Immature natural killer cell (primary cell): Measurements from ENCODE around the gene BCL2L11. TPM values are rescaled to one million over a fixed set of nuclear protein-coding genes. Genes with fewer than 3 reads are reported as not detected.

Experiments used
- DNase-seq, 3 donors: peaks; one replicate each; pipeline ENCODE4 v3.0.0; 2022; ENCODE audit warnings: mixed read lengths in 1 of 3
- H3K27ac Mint-ChIP-seq, 6 donors: one replicate each; pipeline ENCODE4 v1.8.0; 2020; ENCODE audit warnings: mixed read lengths in 6 of 6, mild to moderate bottlenecking in 5 of 6, inconsistent platforms in 4 of 6, moderate library complexity in 3 of 6
- H3K27me3 Mint-ChIP-seq, 3 donors: one replicate each; pipeline ENCODE4 v1.8.0; 2020 to 2021; ENCODE audit warnings: low read depth in 3 of 3, mild to moderate bottlenecking in 3 of 3, mixed read lengths in 3 of 3, moderate library complexity in 3 of 3, inconsistent platforms in 1 of 3
- H3K36me3 Mint-ChIP-seq, 3 donors: one replicate each; pipeline ENCODE4 v1.8.0; 2020; ENCODE audit warnings: mixed read lengths in 3 of 3, inconsistent platforms in 2 of 3, mild to moderate bottlenecking in 2 of 3
- H3K4me1 Mint-ChIP-seq, 2 donors: one replicate each; pipeline ENCODE4 v1.8.0; 2020; ENCODE audit warnings: inconsistent platforms in 2 of 2, mild to moderate bottlenecking in 2 of 2, mixed read lengths in 2 of 2, moderate library complexity in 1 of 2
- H3K4me3 Mint-ChIP-seq, 5 donors: one replicate each; pipeline ENCODE4 v1.8.0; 2020; ENCODE audit warnings: mild to moderate bottlenecking in 5 of 5, mixed read lengths in 5 of 5, inconsistent platforms in 3 of 5, moderate library complexity in 3 of 5
- H3K9me3 Mint-ChIP-seq, 6 donors: one replicate each; pipeline ENCODE4 v1.8.0; 2020; ENCODE audit warnings: mild to moderate bottlenecking in 6 of 6, mixed read lengths in 6 of 6, inconsistent platforms in 4 of 6, moderate library complexity in 3 of 6
- polyA plus RNA-seq, 3 donors: library from polyadenylated mRNA; unstranded; fragments of 300-500 nt; fragmentation: Illumina TruSeq; gene quantifications; one replicate each; pipeline ENCODE4 v1.2.3, GENCODE V29; 2021

The BCL2L11 gene
- polyA plus RNA-seq, 3 donors from 2014 or later, result 2.0 to 5.4 (median 4.8) TPM

DNA sequence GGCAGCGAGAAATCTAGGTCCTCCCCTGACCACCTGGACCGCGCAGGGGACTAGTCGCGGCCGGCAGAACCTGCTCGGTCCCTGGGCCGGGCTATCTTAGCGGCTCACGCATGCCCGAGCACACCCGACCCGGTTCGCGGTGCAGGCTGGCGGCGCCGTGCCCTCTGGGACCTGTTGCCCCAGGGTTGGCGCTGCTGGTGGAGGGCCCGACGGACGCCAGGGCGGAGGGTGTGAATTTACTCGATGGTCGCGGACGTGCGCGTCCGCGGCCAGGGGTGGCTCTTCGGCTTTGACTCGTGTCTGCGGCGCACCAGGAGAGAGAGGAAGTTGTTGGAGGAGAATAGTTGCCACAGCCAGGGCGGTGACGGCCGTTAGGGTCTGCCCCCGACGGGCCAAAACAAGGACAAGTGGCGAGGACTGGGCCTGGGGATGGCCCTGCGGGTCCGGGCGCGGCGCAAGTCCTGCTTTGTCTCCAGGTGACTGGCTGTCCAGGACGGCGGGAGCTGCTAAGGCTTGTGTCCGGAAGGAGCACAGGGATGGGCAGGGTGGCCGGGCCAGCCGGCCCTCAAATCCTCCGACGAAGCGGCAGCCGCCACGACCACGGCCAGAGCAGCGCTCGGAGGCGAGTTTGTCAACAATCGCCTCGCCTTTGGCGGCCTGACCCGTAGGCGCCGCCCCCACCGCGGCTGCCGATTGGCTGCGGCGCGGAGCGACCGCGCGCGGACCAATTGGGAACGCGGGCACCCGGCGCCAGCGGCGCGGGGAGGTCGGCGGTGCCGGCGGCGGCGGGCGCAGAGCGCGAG lies 1.3 kb downstream of the BCL2L11 start:
- H3K4me3 Mint-ChIP-seq, result peak overlapping the region; percentile 90 to 97 (median 95)
- no peaks in the 10 kb centered on the region for H3K9me3 Mint-ChIP-seq
- peak overlapping the region; percentile 81 to 92 (median 87) for H3K27ac Mint-ChIP-seq
- DNase-seq, result peak; percentile 85 to 87 (median 87)
- peaks cover 25 to 47% (median 40%) of the 10 kb centered on the region in 3 donors for H3K27me3 Mint-ChIP-seq
- H3K4me1 Mint-ChIP-seq, result peaks cover 44 to 48% of the 10 kb centered on the region in 2 donors
- peaks cover 8 to 22% (median 9%) of the 10 kb centered on the region in 3 donors for H3K36me3 Mint-ChIP-seq

DNA sequence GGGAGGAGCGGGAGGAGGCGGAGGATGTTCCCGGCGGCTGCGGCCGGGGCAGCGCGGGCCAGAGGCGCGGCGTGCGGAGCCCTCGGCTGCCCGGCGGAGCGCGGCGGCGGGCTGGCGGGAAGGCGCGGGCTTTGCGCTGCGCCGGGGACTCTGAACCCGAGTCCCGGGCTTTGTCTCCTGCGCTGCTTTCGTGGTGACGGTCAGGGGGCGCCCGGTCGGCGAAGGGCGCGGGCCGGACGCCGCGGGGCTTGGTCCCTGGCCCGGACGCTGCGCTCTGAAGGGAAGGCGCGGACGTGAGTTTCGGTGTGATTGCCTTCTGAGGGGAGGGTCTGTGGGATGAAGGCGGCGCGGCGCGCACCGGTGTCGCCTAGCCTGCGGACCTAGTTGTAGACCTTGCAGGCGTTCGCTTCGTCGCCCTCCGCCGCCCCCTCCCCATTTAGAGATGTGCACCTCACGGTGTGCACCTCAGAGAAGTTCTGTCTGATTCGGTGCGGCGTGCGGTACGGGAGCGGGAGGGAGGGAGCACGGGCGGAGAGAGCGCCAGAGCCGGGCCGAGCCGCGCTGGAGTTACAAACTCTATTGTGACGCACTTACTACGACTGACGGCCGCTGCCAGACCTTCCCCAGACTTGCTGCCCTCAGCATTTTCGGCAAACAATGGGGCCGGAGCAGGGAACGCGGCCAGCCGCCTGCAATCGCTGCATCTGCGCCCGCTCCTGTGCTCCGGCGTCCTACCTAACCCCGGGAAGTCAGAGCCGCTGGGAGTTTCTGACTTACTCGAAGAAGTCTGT lies 2.1 kb downstream of the BCL2L11 start:
- Mint-ChIP-seq H3K27ac (peak overlapping the region; percentile 39 to 87 (median 74)), H3K27me3 (peaks cover 24 to 46% (median 34%) of the 10 kb centered on the region in 3 donors), H3K9me3 (no peaks in the 10 kb centered on the region), H3K4me1 (peaks cover 36 to 42% of the 10 kb centered on the region in 2 donors), H3K36me3 (peaks cover 10 to 30% (median 15%) of the 10 kb centered on the region in 3 donors), H3K4me3 (peak overlapping the region; percentile 86 to 97 (median 87))
- peak; percentile 48 to 58 (median 52) for DNase-seq

DNA sequence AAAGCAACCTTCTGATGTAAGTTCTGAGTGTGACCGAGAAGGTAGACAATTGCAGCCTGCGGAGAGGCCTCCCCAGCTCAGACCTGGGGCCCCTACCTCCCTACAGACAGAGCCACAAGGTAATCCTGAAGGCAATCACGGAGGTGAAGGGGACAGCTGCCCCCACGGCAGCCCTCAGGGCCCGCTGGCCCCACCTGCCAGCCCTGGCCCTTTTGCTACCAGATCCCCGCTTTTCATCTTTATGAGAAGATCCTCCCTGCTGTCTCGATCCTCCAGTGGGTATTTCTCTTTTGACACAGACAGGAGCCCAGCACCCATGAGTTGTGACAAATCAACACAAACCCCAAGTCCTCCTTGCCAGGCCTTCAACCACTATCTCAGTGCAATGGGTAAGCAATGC lies 3.0 kb downstream of the BCL2L11 start:
- DNase-seq, result no peak
- Mint-ChIP-seq H3K27me3 (peaks cover 18 to 37% (median 25%) of the 10 kb centered on the region in 3 donors), H3K27ac (peak overlapping the region in 3 of 6 donors; percentile 16 to 69 (median 46))

DNA sequence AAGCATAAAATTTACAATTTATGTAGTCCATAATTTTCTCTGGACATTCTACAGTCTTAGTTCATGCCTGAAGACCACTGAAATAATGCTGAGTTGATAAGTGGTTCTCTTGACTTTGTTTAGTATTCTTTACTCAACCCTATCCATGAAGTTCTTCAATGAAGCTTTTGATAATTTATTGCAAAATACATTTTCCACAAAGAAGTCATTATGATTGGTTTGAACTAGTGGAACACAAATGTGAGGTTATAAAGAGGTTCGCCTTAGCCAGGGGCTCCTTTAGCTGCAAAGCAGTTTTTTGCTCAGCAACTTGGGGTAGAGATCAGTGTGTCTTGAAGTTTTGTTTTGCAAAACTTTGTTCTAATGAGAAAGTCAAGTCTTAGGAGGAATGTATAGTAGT lies 5.9 kb downstream of the BCL2L11 start:
- H3K4me3 Mint-ChIP-seq, result no peak overlapping the region
- H3K27me3 Mint-ChIP-seq, result peaks cover 8 to 15% (median 14%) of the 10 kb centered on the region in 3 donors
- peaks cover 5 to 15% of the 10 kb centered on the region in 2 donors for H3K4me1 Mint-ChIP-seq
- peaks cover 18 to 54% (median 32%) of the 10 kb centered on the region in 3 donors for H3K36me3 Mint-ChIP-seq
- DNase-seq, result no peak
- no peak overlapping the region for H3K27ac Mint-ChIP-seq
- no peaks in the 10 kb centered on the region for H3K9me3 Mint-ChIP-seq

More for the DNA sequence above, 3.0 kb downstream of the BCL2L11 start:
- peak overlapping the region; percentile 44 to 87 (median 75) for H3K4me3 Mint-ChIP-seq
- H3K9me3 Mint-ChIP-seq, result no peaks in the 10 kb centered on the region
- peaks cover 27 to 33% of the 10 kb centered on the region in 2 donors for H3K4me1 Mint-ChIP-seq
- H3K36me3 Mint-ChIP-seq, result peaks cover 12 to 40% (median 22%) of the 10 kb centered on the region in 3 donors

DNA sequence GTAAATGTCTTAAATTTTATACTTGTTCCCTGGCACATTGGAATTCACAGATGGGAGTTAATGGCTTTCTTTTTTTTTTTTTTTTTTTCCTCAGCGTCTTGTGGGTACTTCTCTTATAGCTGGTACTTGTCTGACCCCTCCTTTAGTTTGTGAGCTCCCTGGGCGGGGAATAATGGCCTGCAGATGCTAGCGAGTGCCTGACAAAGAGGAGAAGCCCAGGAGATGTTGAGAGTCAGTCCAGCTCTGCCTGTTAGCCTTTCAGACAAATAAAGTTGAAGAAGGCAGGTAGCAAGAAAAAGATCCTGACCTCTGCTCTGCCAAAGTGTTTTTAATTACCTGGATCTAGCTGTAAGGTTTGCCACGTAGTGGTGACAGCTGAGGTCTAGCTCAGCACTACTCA lies 6.6 kb downstream of the BCL2L11 start:
- H3K4me3 Mint-ChIP-seq, result no peak overlapping the region
- H3K27me3 Mint-ChIP-seq, result peaks cover 5 to 8% (median 8%) of the 10 kb centered on the region in 3 donors
- H3K36me3 Mint-ChIP-seq, result peaks cover 22 to 62% (median 32%) of the 10 kb centered on the region in 3 donors
- H3K4me1 Mint-ChIP-seq, result peaks cover 0 to 11% of the 10 kb centered on the region in 2 donors
- DNase-seq, result no peak
- H3K27ac Mint-ChIP-seq, result no peak overlapping the region
- H3K9me3 Mint-ChIP-seq, result no peaks in the 10 kb centered on the region

DNA sequence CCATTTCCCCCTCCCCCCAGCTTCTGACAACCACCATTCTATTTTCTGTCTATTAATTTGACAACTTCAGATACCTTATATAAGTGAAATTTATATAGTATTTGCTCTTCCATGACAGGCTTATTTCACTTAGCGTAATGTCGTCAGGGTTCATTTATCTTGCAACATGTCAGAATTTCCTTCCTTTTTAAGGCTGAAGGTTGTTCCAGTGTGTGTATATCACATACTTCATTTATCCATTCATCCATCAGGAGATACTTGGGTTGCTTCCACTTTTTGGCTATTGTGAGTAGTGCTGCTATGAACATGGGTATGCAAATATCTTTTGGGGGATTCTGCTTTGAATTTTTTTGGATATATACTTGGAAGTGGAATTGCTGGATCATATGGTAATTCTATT lies 7.4 kb downstream of the BCL2L11 start:
- Mint-ChIP-seq H3K4me1 (peaks cover 0 to 7% of the 10 kb centered on the region in 2 donors), H3K27ac (no peak overlapping the region)
- DNase-seq, result no peak

DNA sequence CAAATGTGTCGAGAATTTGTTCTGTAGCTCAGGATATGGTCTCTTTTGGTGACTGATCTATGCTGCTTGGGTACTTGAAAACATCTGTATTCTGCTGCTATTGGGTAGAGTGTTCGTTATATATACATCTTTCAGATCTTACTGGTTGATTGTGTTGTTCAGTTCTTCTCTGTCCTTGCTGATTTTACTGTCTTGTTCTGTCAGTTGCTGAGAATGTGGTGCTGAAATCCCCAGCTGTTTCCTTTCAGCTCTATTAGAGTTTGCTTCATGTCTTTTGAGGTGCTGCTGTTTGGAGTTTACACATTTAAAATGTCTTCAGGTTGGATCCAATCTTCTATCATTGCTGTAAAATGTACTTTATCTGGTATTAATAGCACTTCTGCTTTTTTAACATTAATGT lies 12.9 kb downstream of the BCL2L11 start:
- peaks cover 11 to 31% (median 16%) of the 10 kb centered on the region in 3 donors for H3K36me3 Mint-ChIP-seq
- peaks cover 0 to 4% (median 1%) of the 10 kb centered on the region in 3 donors for H3K27me3 Mint-ChIP-seq
- no peak overlapping the region for H3K4me3 Mint-ChIP-seq
- H3K9me3 Mint-ChIP-seq, result no peaks in the 10 kb centered on the region
- H3K4me1 Mint-ChIP-seq, result peaks cover 3 to 10% of the 10 kb centered on the region in 2 donors
- no peak overlapping the region for H3K27ac Mint-ChIP-seq
- no peak for DNase-seq

More for the DNA sequence above, 7.4 kb downstream of the BCL2L11 start:
- peaks cover 3 to 5% (median 4%) of the 10 kb centered on the region in 3 donors for H3K27me3 Mint-ChIP-seq
- H3K36me3 Mint-ChIP-seq, result peaks cover 22 to 62% (median 32%) of the 10 kb centered on the region in 3 donors
- H3K4me3 Mint-ChIP-seq, result no peak overlapping the region
- no peaks in the 10 kb centered on the region for H3K9me3 Mint-ChIP-seq

DNA sequence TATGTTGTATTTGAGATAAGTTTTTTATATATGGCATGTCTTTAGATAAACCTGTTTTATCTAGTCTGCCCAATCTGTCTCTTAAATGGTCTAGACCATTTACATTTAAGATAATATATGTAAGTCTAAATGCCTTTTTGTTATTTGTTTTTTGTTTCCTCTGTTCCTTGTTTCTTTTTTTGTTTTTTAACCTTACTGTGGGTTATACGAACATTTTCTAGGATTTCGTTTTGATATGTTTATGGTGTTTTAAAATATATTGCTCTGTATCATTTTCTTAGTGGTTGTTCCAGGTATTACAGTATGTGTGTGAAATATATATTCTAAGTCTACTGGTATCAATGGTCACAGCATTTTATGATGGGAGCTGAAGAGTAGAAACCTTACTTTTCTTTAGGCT lies 13.3 kb downstream of the BCL2L11 start:
- DNase-seq, result no peak
- Mint-ChIP-seq H3K27me3 (peaks cover 0 to 4% (median 1%) of the 10 kb centered on the region in 3 donors), H3K4me1 (peaks cover 3 to 10% of the 10 kb centered on the region in 2 donors), H3K4me3 (no peak overlapping the region), H3K36me3 (peaks cover 8 to 28% (median 13%) of the 10 kb centered on the region in 3 donors), H3K9me3 (no peaks in the 10 kb centered on the region), H3K27ac (no peak overlapping the region)

DNA sequence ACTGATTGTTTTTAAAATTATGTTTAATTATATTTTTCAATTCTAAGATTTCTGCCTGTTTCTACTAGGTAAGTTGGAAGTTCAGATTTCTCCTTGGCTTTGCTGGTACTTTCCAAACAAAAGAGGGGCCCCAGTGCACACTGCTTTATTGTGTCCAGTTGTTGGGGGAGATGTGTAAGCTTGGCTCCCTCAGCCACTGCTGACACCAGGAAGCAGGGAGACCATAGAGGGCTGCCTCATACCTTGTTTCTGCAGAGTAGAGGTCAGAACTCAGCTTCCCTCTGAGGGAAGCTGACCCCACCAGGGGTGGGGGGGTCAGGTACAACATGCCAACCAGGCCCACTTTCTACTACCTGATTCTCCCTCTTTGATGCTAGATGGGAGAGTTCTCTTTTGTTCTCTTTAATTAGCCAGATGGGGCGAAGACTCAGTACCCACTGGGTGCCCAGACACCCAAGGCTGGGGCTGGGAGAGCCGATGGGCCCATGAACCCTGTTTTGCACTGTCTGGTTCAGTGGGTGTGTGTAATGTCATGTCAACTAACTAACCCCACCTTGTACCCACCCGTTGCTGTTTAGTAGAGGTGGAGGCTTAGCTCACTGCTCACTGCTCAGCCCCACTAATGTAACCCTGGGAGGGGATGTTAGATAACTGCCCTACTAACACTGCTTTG lies 14.7 kb downstream of the BCL2L11 start:
- Mint-ChIP-seq H3K27me3 (peaks cover 0 to 4% (median 0%) of the 10 kb centered on the region in 3 donors), H3K27ac (no peak overlapping the region)
- DNase-seq, result no peak

DNA sequence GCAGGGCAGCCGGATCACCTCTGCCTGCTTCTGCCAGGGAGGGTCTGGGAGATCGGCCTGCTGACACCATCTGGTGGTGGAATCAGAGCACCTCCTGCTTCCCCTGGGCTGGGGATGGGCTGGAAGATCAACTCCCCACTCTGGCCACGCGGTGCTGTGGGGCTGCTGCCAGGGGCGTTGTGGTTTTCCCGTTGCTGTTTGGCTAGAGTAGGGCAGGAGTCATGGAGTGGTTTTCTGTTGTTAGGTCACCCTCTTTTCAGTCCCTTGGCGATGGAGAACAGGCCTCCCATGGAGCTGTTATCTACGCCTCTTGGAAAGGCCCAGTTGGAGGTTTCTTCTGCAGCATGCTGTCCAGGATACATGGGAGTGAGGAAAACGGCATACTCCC lies 15.2 kb downstream of the BCL2L11 start:
- peaks cover 0 to 2% (median 0%) of the 10 kb centered on the region in 3 donors for H3K27me3 Mint-ChIP-seq
- H3K9me3 Mint-ChIP-seq, result no peaks in the 10 kb centered on the region
- H3K36me3 Mint-ChIP-seq, result peaks cover under 1 to 30% (median 17%) of the 10 kb centered on the region in 3 donors
- no peak overlapping the region for H3K4me3 Mint-ChIP-seq
- DNase-seq, result no peak
- H3K4me1 Mint-ChIP-seq, result peaks cover 3 to 10% of the 10 kb centered on the region in 2 donors
- no peak overlapping the region for H3K27ac Mint-ChIP-seq

More for the DNA sequence above, 14.7 kb downstream of the BCL2L11 start:
- Mint-ChIP-seq H3K36me3 (peaks cover 6 to 29% (median 15%) of the 10 kb centered on the region in 3 donors), H3K9me3 (no peaks in the 10 kb centered on the region), H3K4me3 (no peak overlapping the region), H3K4me1 (peaks cover 3 to 10% of the 10 kb centered on the region in 2 donors)

DNA sequence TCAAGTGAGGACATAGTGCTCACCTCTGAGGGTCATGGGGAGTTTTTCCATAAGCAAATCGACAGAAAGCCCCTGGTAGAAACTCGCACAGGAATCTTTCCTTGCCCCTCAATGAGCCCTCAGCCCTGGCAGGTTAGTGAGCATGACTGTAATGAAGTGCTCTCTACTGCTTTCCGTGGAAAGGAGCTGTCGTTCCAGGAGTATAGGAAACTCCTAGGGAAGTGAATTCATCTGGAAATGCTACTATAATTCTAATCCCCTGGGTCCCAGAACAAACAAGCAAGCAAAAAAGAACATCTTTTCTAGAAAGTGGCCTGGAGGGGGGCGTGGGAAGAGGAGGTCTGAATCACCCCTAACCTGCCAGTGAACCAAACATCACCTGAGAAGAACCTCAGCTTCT lies 18.1 kb downstream of the BCL2L11 start:
- Mint-ChIP-seq H3K36me3 (peaks cover 8 to 25% (median 12%) of the 10 kb centered on the region in 3 donors), H3K4me3 (no peak overlapping the region), H3K27me3 (peaks cover 0 to 2% (median 0%) of the 10 kb centered on the region in 3 donors), H3K27ac (no peak overlapping the region), H3K9me3 (no peaks in the 10 kb centered on the region), H3K4me1 (peaks cover 5 to 21% of the 10 kb centered on the region in 2 donors)
- no peak for DNase-seq

DNA sequence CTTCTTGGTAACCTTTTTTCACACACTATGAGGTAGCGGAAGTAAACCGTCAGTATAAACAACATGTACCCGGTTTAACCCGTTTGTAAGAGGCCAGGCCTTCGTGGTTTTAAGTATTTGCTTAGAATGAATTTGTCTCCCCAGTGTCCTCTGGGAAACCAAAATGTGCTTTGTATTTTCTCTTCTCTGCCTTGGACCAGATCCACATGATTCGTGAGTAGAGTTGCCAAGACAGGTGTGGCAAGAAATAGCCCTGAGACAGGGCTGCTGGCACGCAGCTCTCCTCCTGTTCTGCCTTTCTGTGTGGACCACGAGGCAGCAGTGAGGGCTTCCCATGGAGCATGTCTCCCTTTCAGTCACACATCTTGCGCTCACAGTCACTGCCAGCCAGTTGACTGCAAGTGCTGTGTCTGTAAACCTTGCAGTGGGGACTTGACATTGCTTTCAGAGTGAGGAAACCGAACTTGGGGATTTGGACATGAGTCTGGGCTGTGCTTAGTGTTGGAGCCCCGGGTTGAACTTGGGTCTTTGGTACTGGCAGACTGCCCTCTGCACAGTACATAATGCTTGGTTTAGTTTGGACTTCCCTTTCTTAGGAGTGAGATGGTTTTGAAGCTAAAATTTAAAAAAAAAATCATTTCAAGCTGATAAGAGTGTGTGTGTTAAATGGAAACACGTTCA lies 19.1 kb downstream of the BCL2L11 start:
- peaks cover 5 to 21% of the 10 kb centered on the region in 2 donors for H3K4me1 Mint-ChIP-seq
- no peak overlapping the region for H3K4me3 Mint-ChIP-seq
- DNase-seq, result no peak
- H3K36me3 Mint-ChIP-seq, result peaks cover 8 to 25% (median 13%) of the 10 kb centered on the region in 3 donors
- peaks cover 0 to 2% (median under 1%) of the 10 kb centered on the region in 3 donors for H3K27me3 Mint-ChIP-seq
- H3K27ac Mint-ChIP-seq, result no peak overlapping the region
- H3K9me3 Mint-ChIP-seq, result no peaks in the 10 kb centered on the region

DNA sequence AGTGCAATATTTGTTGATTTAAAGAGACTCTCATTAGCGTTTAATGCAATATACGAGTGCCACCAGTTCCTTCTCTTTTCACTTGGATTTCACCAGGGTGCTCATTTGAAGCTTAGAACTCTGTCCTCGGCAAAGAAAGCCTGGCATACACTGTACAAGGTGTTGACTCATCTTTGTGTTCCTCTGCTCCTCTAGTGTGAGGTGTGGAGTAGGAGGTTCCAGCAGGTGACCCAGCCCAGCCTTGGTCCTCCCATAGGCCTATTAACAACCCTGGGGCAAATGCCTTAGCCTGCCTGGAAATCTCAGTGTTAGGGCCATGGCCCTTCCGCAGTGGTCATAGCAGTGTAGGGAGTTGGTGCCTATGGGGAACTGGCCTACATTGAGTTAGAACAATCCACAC lies 20.1 kb downstream of the BCL2L11 start:
- peaks cover 0 to 3% (median 2%) of the 10 kb centered on the region in 3 donors for H3K27me3 Mint-ChIP-seq
- DNase-seq, result no peak
- H3K36me3 Mint-ChIP-seq, result peaks cover 8 to 25% (median 17%) of the 10 kb centered on the region in 3 donors
- no peaks in the 10 kb centered on the region for H3K9me3 Mint-ChIP-seq
- H3K4me1 Mint-ChIP-seq, result peaks cover 7 to 21% of the 10 kb centered on the region in 2 donors
- H3K4me3 Mint-ChIP-seq, result no peak overlapping the region
- H3K27ac Mint-ChIP-seq, result no peak overlapping the region
